ENCODE results near the gene LRRC8B. TPM values are rescaled to one million over a fixed set of nuclear protein-coding genes. Genes with fewer than 3 reads are reported as not detected.

Gene LRRC8B
- polyA plus RNA-seq, 1 donor (not counting 4 experiments of a cell fraction or from before 2014, with no cell fraction given), result 1.5 TPM

DNA sequence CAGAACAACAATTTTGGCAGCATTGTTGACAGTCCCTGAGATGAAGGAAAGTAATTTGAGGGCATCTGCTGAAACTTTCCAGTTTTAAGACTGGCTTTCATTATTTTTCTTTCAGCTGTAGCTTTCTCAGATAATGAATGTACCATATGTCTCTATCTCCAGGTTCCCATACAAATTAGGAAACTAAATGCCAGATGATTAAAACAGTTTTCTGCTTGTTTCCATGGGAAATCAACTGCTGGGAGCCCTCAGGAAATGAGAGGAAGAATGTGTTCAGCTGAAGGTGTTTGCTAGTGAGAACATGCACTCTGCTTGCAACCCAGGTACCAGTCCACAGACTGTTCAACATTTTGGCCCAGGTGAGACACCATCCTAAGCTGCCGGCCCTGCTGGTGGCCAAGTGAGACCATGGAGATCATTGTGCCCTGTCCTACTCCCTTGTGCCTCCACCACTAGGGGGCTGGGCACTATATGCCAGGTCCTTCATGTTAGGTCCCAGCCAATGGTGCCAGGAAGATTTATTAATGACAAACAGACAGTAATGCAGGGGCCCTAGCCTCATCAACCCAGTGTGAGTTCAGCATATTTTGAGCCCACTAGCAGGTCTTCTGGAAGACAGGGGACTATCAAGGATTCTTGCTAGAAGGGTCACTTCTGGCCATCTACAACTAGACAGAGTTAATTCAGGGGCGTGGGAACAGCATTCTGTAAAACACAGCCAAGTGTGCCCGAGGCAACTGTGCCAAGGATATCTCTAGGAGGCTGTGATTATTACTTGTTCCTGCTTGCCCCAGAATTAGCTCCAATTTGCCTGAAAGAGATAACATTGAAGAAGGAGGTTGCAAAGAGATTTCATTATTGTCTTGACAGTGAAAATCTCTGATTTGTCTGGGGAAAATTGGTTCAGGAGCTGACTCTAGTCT lies 91.3 kb downstream of the LRRC8B start:
- H3K9me1 ChIP-seq (ENCODE audit: control insufficient read depth, extremely low read depth, insufficient read depth, low read length), result no peaks in the 10 kb centered on the region
- no peaks in the 10 kb centered on the region for H3K36me3 ChIP-seq (ENCODE audit: control insufficient read depth in 2 of 2, extremely low read depth in 1 of 2, insufficient read depth in 2 of 2, low read length in 2 of 2)
- no peaks in the 10 kb centered on the region for H3K79me2 ChIP-seq (ENCODE audit: control insufficient read depth, insufficient read depth, low read length)
- H4K20me1 ChIP-seq (ENCODE audit: control insufficient read depth, extremely low read depth, insufficient read depth, low read length), result no peaks in the 10 kb centered on the region
- H3K27ac ChIP-seq (ENCODE audit: control insufficient read depth, insufficient read depth, low read length), result peak overlapping the region; percentile 23
- no peaks in the 10 kb centered on the region for H3K9me3 ChIP-seq (ENCODE audit: control insufficient read depth, low read depth, low read length)
- no peak for DNase-seq (ENCODE audit: low read depth, low spot score)
- no peak for TF ChIP-seq EZH2 (IDR thresholded peaks at IDR 0.05; ENCODE audit: low read length)
- TF ChIP-seq, protein P1, sequence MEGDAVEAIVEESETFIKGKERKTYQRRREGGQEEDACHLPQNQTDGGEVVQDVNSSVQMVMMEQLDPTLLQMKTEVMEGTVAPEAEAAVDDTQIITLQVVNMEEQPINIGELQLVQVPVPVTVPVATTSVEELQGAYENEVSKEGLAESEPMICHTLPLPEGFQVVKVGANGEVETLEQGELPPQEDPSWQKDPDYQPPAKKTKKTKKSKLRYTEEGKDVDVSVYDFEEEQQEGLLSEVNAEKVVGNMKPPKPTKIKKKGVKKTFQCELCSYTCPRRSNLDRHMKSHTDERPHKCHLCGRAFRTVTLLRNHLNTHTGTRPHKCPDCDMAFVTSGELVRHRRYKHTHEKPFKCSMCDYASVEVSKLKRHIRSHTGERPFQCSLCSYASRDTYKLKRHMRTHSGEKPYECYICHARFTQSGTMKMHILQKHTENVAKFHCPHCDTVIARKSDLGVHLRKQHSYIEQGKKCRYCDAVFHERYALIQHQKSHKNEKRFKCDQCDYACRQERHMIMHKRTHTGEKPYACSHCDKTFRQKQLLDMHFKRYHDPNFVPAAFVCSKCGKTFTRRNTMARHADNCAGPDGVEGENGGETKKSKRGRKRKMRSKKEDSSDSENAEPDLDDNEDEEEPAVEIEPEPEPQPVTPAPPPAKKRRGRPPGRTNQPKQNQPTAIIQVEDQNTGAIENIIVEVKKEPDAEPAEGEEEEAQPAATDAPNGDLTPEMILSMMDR (optimal IDR thresholded peaks at IDR 0.05 in 1 of 3, IDR thresholded peaks at IDR 0.05 in 1 of 3, conservative IDR thresholded peaks at IDR 0.05 in 1 of 3; ENCODE audit: extremely low read depth in 1 of 3, insufficient read depth in 2 of 3, low read length in 3 of 3), result peak; percentile 28 to 59 (median 36)
- H2AFZ ChIP-seq (ENCODE audit: control insufficient read depth, low read length), result peak overlapping the region; percentile 12
- peaks cover 17% of the 10 kb centered on the region for H3K4me1 ChIP-seq (ENCODE audit: control insufficient read depth, extremely low read depth, insufficient read depth, low read length)
- H3K9ac ChIP-seq (ENCODE audit: control insufficient read depth, extremely low read depth, insufficient read depth, low read length), result no peak overlapping the region
- no peak overlapping the region for H3K4me3 ChIP-seq (ENCODE audit: control insufficient read depth in 2 of 3, extremely low read depth in 1 of 3, insufficient read depth in 2 of 3, low read depth in 1 of 3, low read length in 3 of 3)
- peak overlapping the region; percentile 63 for H3K4me2 ChIP-seq (ENCODE audit: control insufficient read depth, extremely low read depth, insufficient read depth, low read depth, low read length)
- peak; percentile 75 for FAIRE-seq
- no peaks in the 10 kb centered on the region for H3K27me3 ChIP-seq (ENCODE audit: control insufficient read depth, extremely low read depth, insufficient read depth, low read length)
- dilution Hi-C loops (cut with MboI; ENCODE audit: extremely low pct_ligation_motif_present, low sequenced_read_pairs), result no loop called here

DNA sequence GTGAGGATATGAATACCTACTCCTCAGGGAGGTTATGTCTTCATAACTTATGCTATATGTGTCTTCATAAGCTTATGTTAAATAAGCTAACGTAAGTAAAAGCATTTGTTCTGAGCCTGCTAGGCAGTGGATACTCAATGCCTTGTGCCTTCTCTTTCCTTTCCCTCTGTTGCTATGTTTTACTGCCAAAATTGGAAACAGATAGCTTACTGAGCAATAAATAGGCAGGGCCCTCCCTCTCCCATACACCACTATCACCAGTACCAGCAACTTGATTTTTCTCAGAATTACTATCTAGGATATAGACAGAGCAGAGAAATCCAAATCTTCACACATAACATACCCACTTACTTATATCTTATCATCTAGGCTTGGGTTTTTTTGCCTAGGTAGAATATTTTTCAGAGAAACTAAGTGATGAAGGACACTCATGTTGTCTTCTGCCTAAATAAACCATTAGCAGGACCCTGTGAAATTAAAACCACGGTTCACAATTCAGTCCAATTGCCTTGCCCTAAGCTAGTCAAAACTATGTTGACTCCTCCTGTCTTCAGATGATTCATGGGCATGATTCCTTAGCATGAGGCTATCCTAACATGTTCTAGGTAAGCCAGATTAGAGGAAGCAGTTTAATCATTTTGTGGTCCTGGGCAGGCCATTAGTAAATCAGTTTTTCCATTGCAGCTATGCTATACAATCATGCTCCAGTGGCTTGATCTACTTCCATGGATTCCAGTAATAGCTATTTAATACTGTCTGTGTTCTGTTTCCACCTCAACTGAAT lies 92.4 kb downstream of the LRRC8B start:
- H3K4me1 ChIP-seq (ENCODE audit: control insufficient read depth, extremely low read depth, insufficient read depth, low read length), result peaks cover 17% of the 10 kb centered on the region
- no peak overlapping the region for H3K27ac ChIP-seq (ENCODE audit: control insufficient read depth, insufficient read depth, low read length)
- dilution Hi-C loops (cut with MboI; ENCODE audit: extremely low pct_ligation_motif_present, low sequenced_read_pairs), result no loop called here
- FAIRE-seq (peak; percentile 79), DNase-seq (ENCODE audit: low read depth, low spot score) (no peak)
- H3K4me2 ChIP-seq (ENCODE audit: control insufficient read depth, extremely low read depth, insufficient read depth, low read depth, low read length), result peak overlapping the region; percentile 63
- no peaks in the 10 kb centered on the region for H4K20me1 ChIP-seq (ENCODE audit: control insufficient read depth, extremely low read depth, insufficient read depth, low read length)
- no peaks in the 10 kb centered on the region for H3K27me3 ChIP-seq (ENCODE audit: control insufficient read depth, extremely low read depth, insufficient read depth, low read length)
- no peak overlapping the region for H2AFZ ChIP-seq (ENCODE audit: control insufficient read depth, low read length)
- no peaks in the 10 kb centered on the region for H3K36me3 ChIP-seq (ENCODE audit: control insufficient read depth in 2 of 2, extremely low read depth in 1 of 2, insufficient read depth in 2 of 2, low read length in 2 of 2)
- H3K9me1 ChIP-seq (ENCODE audit: control insufficient read depth, extremely low read depth, insufficient read depth, low read length), result no peaks in the 10 kb centered on the region
- TF ChIP-seq, protein P1 (optimal IDR thresholded peaks at IDR 0.05 in 1 of 3, IDR thresholded peaks at IDR 0.05 in 1 of 3, conservative IDR thresholded peaks at IDR 0.05 in 1 of 3; ENCODE audit: extremely low read depth in 1 of 3, insufficient read depth in 2 of 3, low read length in 3 of 3), result no peak
- no peak for TF ChIP-seq EZH2 (IDR thresholded peaks at IDR 0.05; ENCODE audit: low read length)
- H3K9me3 ChIP-seq (ENCODE audit: control insufficient read depth, low read depth, low read length), result no peaks in the 10 kb centered on the region
- H3K9ac ChIP-seq (ENCODE audit: control insufficient read depth, extremely low read depth, insufficient read depth, low read length), result no peak overlapping the region
- H3K4me3 ChIP-seq (ENCODE audit: control insufficient read depth in 2 of 3, extremely low read depth in 1 of 3, insufficient read depth in 2 of 3, low read depth in 1 of 3, low read length in 3 of 3), result no peak overlapping the region
- no peaks in the 10 kb centered on the region for H3K79me2 ChIP-seq (ENCODE audit: control insufficient read depth, insufficient read depth, low read length)
